Activated T-helper 9 cell treated with anti-CD3 and anti-CD28 coated beads, Interleukin-2, amount 50 U/mL, for 16 hours (primary cell): ENCODE data around the gene FLG.
"Not testable (repeated sequence)": the region's sequence is repeated elsewhere in the genome, so short reads cannot be mapped to it uniquely, and the experiment has no call there.

Experiments
- DNase-seq: peaks from one replicate; pipeline ENCODE4 v3.0.0-alpha.2; 2020; ENCODE audit warnings: low read depth

Gene FLG

DNA sequence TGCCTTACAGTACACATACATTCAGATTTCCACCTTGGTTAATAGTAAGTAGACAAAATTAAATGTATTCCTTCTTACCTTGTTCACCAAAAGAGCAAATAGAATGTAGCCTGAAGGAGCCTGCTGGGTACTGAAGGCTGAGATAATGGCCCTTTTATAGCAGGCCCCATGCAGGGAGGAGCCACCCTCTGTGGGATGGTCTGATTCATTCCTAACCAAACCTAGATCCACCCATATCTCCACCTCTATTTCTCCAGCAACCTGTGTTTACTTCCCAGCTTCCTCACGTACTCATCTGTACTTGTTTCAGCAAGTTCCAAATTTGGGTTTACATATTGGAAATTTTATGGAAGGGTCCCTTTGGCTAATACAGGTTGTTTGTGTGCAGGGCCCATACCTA is at the start of gene FLG:
FLG (minus strand) TSS at position 129 of the 400 bp plus-strand sequence. CDS start 9,783 bp downstream, outside the sequence.
- DNase-seq: no peak

DNA sequence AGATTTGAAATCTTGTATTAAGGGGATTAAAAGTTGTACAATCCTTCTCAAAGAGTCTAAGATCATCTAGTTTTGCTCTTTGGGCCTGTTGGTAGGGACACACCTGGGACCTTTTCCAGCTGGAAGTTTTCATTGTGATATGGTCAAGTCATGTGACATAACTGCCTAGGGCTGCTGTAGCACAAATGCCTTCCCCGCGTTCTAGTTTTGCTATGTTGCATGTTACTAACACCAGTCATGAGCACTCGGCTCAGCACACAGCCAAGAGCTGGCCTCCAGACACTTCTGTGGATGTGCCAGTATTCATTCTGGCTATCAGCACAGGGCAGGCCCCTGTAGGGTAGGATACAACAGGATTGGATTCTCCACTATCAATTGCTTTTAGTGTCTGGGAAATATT is 49.4 kb upstream of the FLG start:
- no peak for DNase-seq

DNA sequence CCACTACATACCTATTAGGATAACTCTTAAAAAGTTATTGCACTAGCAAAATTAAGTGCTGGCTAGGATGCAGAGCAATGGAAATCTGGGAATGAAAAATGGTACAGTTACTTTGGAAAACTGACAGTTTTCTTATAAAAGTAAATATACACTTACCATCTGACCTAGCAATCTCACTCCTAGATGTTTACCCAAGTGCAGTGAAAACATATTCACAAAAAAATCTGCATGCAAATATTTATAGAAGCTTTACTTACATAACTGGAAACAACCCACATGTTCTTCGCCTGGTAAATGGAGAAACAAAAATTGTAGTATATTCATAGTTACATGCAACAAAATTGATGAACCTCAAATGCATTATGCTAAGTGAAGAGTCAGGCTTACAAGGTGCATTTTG is 47.6 kb upstream of the FLG start:
- no peak for DNase-seq

DNA sequence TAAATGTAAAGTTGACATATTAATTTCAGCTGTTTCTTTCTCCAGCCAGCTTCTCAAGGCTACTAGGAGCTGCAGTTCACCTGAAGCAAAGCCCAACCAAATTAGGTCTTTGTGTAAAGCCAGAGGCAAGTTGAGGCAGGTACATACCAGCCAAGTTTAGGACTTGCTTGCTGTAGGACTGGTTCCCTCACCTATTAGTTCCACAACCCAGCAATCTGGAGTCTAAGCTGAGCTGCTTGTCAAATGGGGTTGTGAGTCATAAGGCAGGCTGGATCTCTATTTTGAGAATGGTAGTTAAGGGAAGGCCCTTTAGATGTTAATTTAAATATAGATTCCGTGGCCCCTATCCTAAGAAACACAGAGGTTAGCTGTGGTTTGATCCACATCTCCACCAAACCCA is 42.4 kb upstream of the FLG start:
- no peak for DNase-seq

DNA sequence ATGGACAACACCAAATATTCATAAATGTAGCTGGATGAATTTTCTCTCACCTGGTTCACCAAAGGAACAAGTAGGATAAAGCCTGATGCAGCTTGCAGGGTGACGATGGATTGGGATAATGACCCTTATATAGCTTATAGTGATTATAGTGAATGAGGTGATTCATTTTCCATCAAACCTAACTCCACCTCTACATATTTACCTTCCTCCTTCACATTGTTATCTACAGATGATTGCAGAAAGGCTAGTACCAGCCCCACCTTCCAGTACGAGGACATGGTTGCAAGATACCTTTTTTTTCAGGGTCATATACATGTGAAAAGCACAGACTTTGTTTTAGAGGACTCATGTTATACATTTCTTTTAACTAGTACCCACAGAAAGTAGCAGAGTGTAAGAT is 34.9 kb upstream of the FLG start, which contains the start of gene FLG2:
FLG2 (minus strand) TSS at position 101 of the 400 bp plus-strand sequence. CDS start 1,122 bp downstream, outside the sequence.
- DNase-seq: no peak

DNA sequence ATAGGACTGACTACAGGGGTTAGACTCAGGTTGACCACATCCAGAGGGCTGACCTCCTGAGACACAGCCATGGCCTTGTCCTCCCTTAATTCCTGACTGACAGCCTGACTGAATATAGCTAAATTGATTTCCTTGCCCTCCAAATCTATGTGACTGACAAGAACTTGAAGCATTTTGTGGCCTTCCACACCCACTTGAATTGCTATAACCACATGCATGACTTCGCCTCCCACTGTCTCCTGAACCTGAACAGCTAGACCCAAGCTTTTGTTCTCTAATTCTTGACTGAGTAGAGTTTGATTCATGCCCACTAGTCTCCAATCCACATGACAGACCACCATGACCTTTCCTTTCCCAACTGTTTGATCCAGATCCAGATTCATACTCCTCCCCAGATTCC is 31.7 kb upstream of the FLG start:
- no peak for DNase-seq

DNA sequence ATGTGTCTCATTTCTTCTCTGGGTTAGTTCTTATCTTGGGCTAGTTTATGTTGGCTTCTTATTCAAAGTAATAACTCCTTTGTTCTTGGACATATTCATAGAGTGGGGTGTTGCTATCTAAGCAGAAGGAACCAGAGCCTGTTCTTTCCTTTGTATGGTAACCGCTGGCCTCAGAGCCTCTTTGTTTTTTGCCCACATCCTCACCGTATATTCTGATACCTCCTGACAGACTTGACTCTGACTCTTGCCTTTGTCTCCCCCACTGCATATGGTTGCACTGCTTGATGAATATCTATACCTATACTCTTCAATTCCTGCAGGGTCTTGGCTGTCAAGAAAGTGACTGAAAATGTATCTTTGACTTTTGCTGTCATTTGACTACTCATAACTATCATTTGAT is 24.6 kb upstream of the FLG start:
- DNase-seq: no peak

DNA sequence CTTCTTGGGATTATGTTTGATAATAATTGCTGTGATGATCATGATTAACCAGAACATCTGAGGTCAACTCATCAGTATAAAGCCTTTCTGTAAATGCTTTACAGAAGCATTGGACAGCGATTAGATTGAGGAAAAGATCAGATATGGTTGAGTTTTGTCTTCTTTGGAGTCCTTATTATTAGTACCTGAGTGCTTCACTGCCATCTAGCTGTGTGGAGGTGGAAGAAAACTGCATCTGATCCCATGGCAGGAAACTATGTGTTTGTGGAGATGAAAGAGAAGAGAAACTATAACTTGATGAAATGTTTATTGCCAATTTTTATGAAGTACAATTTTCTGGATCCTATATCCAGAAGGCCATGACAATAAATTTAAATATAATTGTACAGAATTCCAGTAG is 23.4 kb upstream of the FLG start:
- DNase-seq: no peak

DNA sequence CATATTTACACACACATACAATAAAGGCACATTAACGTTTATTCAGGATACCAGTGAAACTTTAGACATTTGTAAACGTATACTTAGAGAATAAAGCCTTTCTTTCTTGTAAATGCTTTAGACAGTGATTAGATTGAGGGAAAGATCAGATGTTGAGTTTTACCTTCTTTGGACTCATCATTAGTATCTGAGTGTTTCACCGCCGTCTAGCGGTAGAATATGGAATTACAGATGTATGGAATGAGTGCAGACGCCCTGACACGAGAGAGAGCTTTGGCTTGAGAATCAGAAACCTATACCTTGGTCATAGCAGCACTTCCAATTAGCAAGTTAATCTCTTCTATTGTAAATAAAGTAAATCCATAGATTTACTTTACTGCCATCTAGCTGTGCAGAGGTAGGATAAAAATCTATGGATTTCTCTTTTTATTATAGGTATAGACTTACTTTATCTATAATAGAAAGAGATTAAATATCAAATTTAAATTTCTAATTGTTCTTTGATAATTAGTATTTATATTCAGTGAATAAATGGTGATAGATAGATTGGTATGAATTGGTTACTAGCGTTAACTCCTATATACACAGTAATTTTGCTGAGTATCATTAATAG is 22.2 kb upstream of the FLG start:
- no peak for DNase-seq

DNA sequence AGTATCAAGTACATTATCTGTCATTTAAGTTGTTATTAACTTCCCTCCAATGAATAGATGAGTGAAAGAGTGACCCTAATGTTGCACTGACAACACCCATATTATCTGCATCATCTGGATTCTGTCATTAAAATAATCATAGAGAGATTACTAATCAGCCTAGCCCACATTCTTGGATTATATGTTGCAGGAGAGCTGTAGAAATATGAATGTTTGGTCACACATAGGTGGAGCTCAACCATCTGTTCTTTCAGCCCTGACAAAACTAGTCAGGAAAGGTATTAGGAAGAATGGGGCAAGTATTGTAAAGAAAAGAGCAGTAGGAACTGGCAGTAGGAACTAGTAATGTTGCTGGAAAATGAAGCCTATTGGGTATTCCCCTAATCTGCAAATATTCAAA is 19.4 kb upstream of the FLG start:
- no peak for DNase-seq

DNA sequence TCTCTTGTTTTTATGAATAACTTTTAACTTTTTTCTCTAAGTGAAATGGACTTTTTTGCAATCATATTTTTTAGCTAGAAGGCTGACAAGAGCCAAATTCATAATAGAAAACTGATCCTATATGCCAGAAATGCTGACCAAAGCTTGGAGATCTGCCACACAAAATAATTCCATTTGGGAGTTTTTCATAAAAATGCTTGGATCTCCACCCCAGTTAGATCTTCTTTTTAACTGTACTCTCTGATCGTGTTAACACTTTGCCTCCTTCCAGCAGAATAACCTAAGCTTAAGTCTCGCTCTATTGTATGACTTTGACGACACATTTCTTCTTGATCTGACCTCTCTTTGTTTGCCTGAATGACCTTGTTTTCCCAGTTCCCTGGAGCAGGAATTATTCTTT is 18.0 kb upstream of the FLG start:
- no peak for DNase-seq

DNA sequence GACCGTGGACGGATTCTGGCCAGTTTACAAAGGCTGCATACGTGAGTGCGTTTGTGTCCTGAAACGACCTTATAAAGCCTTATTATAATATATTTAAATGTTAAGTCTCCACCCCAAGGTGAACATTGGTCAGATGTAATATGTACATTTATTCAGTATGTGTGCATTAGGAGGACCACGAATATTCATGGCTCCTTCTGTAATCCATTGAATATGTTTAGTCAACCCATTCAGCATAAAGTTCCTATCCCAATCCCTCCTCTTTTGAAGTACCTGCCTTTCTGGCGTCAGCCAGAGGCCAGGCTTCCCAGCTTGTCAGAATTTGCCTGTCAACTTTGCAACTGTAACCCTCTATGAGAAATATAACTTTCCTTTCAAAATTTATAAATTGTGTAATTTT is 10.4 kb upstream of the FLG start:
- DNase-seq: no peak

DNA sequence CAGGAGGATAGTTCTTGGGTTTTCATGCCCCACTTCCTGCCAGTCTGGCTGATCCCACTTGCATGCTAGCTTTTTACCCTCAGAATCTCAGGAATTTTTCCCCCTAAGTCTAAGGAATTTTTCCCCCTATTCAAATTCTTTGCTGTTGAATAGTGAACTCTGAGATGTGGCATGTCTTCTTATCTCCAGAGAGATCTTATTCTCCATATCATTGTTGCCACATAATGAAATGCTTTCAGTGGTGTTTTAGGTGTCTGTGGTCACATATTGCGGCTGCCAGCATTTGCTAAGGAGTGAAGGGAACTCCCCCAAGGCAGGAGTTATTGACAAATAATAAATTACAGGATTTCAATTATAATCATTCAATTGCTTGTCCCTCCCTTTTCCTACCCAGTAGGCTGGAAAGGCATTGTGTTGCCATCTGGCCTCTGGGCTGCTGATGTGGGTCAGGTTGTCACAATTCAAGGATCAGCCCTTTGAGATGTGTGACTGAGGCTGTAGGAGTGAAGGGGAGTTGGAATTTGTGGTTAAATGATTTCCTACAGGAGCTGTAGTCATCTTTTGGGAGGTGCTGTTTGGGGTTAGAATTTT is 3.9 kb upstream of the FLG start:
- no peak for DNase-seq

DNA sequence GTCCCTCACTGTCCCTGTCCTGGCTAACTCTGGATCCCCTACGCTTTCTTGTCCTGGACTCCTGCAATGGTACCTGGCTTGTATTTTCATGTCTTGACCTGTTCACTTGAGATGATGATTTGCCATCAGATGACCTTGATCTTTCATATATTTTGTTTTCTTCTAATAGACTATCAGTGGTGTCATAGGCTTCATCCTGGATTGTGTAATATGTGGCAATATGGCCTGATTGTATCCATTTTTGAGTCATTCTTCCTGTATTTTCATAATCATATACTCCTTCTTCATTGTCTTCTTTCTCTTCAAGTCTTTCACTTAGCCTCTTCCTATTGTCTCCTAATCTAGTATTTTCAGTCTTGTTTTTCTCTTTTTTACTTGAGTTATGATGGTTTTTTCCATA is 11.1 kb downstream of the FLG start:
- no peak for DNase-seq

DNA sequence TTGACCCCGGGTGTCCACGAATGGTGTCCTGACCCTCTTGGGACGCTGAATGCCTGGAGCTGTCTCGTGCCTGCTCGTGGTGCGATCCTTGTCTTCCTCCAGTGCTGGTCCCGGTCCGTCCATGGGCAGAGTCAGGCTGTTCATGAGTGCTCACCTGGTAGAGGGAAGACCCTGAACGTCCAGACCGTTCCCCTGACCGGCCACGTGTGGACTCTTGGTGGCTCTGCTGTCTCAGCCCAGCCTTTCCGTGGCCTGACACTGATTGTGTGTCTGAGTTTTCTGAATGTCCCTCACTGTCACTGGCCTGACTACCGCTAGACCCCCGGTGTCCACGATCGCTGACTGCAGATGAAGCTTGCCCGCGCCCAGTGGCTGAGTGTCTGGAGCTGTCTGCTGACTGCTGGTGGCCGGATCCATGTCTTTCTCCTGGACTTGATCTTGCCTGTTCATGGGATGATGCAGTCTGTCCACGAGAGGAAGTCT is 11.7 kb downstream of the FLG start:
- DNase-seq: no peak

DNA sequence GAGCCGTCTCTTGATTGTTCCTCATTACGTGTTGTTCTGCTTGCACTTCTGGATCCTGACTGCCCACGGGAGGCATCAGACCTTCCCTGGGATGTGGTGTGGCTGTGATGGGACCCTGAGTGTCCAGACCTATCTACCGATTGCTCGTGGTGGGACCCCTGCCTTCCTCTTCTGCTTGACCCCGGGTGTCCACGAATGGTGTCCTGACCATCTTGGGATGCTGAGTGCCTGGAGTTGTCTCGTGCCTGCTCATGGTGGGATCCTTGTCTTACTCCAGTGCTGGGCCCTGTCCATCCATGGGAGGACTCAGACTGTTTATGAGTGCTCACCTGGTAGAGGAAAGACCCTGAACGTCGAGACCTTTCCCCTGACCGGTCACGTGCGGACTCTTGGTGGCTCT is 12.9 kb downstream of the FLG start:
- DNase-seq: not testable (repeated sequence)

DNA sequence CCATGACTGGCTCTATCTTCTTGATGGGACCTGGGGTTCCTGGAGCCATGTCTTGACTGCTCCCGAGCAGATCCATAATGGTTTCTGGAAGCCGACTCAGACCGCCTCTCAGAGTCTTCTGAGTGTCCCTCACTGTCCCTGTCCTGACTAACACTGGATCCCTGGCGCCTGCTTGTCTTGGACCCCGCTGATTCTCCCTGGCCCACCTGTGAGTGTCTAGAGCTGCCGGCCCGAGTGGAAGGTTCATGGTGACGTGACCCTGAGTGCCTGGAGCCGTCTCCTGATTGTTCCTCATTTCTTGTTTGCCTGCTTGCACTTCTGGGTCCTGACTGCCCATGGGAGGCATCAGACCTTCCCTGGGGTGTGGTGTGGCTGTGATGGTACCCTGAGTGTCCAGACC is 15.1 kb downstream of the FLG start:
- DNase-seq: no peak

DNA sequence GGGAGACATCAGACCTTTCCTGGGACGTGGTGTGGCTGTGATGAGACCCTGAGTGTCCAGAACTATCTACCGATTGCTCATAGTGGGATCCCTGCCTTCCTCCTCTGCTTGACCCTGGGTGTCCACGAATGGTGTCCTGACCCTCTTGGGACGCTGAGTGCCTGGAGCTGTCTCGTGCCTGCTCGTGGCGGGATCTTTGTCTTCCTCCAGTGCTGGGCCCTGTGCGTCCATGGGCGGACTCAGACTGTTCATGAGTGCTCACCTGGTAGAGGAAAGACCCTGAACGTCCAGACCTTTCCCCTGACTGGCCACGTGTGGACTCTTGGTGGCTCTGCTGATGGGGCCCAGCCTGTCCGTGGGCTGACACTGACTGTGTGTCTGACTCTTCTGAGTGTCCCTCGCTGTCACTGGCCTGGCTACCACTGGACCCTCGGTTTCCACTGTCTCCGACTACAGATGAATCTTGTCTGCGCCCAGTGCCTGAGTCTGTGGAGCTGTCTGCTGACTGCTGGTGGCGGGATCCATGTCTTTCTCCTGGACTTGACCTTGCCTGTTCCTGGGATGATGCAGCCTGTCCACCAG is 15.6 kb downstream of the FLG start:
- DNase-seq: not testable (repeated sequence)

DNA sequence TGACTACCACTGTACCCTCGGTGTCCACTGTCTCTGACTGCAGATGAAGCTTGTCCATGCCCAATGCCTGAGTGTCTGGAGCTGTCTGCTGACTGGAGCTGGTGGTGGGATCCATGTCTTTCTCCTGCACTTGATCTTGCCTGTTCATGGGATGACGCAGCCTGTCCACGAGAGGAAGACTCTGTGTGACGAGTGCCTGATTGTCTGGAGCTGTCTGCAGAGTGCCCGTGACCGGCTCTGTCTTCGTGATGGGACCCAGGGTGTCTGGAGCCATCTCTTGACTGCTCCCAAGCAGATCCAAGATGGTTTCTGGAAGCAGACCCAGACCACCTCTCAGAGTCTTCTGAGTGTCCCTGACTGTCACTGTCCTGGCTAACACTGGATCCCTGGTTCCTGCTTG is 16.3 kb downstream of the FLG start:
- not testable (repeated sequence) for DNase-seq

DNA sequence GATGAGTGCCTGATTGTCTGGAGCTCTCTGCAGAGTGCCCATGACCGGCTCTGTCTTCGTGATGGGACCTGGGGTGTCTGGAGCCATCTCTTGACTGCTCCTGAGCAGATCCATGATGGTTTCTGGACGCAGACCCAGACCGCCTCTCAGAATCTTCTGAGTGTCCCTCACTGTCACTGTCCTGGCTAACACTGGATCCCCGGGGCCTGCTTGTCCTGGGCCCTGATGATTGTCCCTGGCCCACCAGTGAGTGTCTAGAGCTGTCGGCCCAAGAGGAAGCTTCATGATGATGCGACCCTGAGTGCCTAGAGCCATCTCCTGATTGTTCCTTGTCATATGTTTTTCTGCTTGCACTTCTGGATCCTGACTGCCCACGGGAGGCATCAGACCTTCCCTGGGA is 17.1 kb downstream of the FLG start:
- not testable (repeated sequence) for DNase-seq

DNA sequence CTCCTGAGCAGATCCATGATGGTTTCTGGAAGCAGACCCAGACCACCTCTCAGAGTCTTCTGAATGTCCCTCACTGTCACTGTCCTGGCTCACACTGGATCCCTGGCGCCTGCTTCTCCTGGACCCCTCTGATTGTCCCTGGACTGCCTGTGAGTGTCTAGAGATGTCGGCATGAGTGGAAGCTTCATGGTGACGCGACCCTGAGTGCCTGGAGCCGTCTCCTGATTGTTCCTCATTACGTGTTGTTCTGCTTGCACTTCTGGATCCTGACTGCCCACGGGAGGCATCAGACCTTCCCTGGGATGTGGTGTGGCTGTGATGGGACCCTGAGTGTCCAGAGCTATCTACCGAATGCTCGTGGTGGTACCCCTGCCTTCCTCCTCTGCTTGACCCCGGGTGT is 18.9 kb downstream of the FLG start:
- DNase-seq: not testable (repeated sequence)

DNA sequence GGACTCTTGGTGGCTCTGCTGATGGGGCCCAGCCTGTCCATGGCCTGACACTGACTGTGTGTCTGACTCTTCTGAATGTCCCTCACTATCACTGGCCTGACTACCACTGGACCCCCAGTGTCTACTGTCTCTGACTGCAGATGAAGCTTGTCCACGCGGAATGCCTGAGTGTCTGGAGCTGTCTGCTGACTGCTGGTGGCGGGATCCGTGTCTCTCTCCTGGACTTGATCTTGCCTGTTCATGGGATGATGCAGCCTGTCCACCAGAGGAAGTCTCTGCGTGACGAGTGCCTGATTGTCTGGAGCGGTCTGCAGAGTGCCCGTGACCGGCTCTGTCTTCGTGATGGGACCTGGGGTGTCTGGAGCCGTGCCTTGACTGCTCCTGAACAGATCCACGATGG is 20.3 kb downstream of the FLG start:
- DNase-seq: not testable (repeated sequence)

DNA sequence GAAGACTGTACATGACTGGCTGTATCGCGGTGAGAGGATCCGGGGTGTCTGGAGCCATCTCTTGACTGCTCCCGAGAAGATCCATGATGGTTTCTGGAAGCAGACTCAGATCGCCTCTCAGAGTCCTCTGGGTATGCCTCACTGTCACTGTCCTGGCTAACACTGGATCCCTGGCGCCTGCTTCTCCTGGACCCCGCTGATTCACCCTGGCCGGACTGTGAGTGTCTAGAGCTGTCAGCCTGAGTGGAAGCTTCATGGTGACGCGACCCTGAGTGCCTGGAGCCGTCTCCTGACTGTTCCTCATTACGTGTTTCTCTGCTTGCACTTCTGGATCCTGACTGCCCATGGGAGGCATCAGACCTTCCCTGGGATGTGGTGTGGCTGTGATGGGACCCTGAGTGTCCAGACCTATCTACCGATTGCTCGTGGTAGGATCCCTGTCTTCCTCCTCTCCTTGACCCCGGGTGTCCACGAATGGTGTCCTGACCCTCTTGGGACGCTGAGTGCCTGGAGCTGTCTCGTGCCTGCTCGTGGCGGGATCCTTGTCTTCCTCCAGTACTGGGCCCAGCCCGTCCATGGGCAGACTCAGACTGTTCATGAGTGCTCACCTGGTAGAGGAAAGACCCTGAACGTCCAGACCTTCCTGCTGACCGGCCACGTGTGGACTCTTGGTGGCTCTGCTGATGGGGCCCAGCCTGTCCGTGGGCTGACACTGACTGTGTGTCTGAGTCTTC is 21.7 kb downstream of the FLG start:
- not testable (repeated sequence) for DNase-seq
